IMR-90 (cell line): ENCODE data around the gene TCFL5.

ENCODE experiments used
- BHLHE40 ChIP-seq: fragments of 150-350 bp; IDR thresholded peaks from 2 replicates; pipeline ENCODE4 v1.6.1; 2016; ENCODE audit warnings: mild to moderate bottlenecking, low read depth, low read length
- CEBPB ChIP-seq: IDR thresholded peaks from 2 replicates; pipeline ENCODE4 v1.6.1; 2012; ENCODE audit warnings: low read depth, low read length, improper control_type of control experiment
- CHD1 ChIP-seq: IDR thresholded peaks from 2 replicates; pipeline ENCODE4 v1.6.1; 2012; ENCODE audit warnings: low read depth, low read length, improper control_type of control experiment
- CTCF ChIP-seq: conservative IDR thresholded peaks from 2 replicates; pipeline ENCODE4 v1.5.1; 2012; ENCODE audit warnings: mild to moderate bottlenecking, low read depth, low read length, improper control_type of control experiment
- FOS ChIP-seq: fragments of 150-350 bp; IDR thresholded peaks from 2 replicates; pipeline ENCODE4 v1.6.1; 2016; ENCODE audit warnings: low read depth, low read length
- MAZ ChIP-seq: IDR thresholded peaks from 2 replicates; pipeline ENCODE4 v1.6.1; 2012; ENCODE audit warnings: low read depth, mild to moderate bottlenecking, low read length, improper control_type of control experiment, moderate library complexity, borderline replicate concordance
- MXI1 ChIP-seq: IDR thresholded peaks from 2 replicates; pipeline ENCODE4 v1.6.1; 2012; ENCODE audit warnings: low read depth, mild to moderate bottlenecking, low read length, moderate library complexity, borderline replicate concordance
- POLR2A ChIP-seq: IDR thresholded peaks from 2 replicates; pipeline ENCODE4 v1.6.1; 2012; ENCODE audit warnings: mild to moderate bottlenecking, low read depth, low read length
- RAD21 ChIP-seq: IDR thresholded peaks from 2 replicates; pipeline ENCODE4 v1.6.1; 2012; ENCODE audit warnings: low read length, improper control_type of control experiment
- RFX5 ChIP-seq: IDR thresholded peaks from 2 replicates; pipeline ENCODE4 v1.8.0; 2012; ENCODE audit warnings: low read depth, mild to moderate bottlenecking, low read length, moderate library complexity
- SMC3 ChIP-seq: fragments of 150-350 bp; IDR thresholded peaks from 2 replicates; pipeline ENCODE4 v1.6.1; 2016; ENCODE audit warnings: low read depth, mild to moderate bottlenecking, antibody characterized with exemption, low read length, moderate library complexity
- USF2 ChIP-seq: fragments of 150-350 bp; IDR thresholded peaks from 2 replicates; pipeline ENCODE4 v1.6.1; 2017; ENCODE audit warnings: mild to moderate bottlenecking, antibody characterized with exemption, low read length, low read depth

GRCh38 chr20:62881662-62882395 is 20.2 kb upstream of the TCFL5 start:
- TF ChIP-seq POLR2A (no peak), CTCF (no peak), RAD21 (no peak), RFX5 (no peak), BHLHE40 (no peak), USF2 (no peak), FOS (no peak), CEBPB (no peak), SMC3 (no peak), MXI1 (no peak), CHD1 (no peak), MAZ (no peak)
